NCI-H446 treated with DMSO at 0.1 percent for 48 hours (cell line): ENCODE data around the gene LMOD2.

Experiments used
- DNase-seq: peaks from one replicate; lab custom pipeline; 2025; lab: John Stamatoyannopoulos, UW

Gene LMOD2

DNA sequence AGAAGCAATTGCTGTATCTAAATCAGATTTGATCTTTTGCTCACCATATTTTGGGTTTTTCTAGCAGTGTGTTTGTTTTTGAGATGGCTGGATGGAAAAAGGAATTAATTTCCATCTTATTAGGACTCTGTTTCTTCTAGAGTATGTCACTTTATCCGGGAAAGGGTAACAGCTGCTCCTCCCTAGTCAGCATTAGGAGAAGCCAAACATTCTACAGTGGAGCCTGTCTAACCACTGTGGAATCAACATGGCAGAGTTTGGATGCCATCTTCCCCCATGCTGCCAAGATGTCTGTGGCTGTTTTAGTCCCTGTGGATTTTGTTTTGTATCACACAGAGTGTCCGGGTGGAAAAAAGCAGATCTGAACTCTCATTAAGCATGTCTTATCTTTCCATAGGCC is 16.0 kb upstream of the LMOD2 start:
- no peak for DNase-seq

DNA sequence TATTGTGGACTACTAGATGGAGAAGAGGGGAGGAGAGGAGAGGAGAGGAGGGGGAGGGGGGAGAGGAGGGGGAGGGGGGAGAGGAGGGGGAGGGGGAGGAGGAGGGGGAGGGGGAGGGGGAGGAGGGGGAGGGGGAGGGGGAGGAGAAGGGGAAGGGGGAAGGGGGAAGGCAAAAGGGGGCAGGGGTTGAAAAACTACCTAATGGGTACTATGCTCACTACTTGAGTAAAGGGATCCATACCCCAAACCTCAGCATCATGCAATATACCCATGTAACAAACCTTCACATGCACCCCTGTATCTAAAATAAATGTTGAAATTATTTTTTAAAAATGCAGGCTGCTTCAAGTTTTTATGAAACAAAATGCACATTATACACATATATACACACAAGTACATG is 15.1 kb upstream of the LMOD2 start:
- no peak for DNase-seq

DNA sequence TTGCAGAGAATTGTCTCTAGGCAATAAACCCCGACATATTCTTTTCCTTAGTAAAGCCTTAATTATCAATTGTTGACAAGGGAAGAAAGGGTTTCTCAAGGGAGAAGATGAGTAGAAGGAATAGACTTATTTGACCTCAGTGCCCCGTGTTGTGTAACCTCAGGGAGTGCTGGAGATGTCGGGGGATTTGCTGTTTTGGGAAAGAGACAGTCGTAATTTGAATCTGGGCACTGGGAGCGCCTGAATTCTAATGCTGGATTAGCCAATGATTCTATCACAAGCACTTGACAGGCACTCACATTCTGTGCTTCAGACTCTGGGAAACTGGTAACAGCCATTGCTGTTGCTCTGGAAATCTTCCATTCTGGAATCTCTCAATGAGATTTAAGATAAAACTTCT is 13.8 kb upstream of the LMOD2 start:
- no peak for DNase-seq

DNA sequence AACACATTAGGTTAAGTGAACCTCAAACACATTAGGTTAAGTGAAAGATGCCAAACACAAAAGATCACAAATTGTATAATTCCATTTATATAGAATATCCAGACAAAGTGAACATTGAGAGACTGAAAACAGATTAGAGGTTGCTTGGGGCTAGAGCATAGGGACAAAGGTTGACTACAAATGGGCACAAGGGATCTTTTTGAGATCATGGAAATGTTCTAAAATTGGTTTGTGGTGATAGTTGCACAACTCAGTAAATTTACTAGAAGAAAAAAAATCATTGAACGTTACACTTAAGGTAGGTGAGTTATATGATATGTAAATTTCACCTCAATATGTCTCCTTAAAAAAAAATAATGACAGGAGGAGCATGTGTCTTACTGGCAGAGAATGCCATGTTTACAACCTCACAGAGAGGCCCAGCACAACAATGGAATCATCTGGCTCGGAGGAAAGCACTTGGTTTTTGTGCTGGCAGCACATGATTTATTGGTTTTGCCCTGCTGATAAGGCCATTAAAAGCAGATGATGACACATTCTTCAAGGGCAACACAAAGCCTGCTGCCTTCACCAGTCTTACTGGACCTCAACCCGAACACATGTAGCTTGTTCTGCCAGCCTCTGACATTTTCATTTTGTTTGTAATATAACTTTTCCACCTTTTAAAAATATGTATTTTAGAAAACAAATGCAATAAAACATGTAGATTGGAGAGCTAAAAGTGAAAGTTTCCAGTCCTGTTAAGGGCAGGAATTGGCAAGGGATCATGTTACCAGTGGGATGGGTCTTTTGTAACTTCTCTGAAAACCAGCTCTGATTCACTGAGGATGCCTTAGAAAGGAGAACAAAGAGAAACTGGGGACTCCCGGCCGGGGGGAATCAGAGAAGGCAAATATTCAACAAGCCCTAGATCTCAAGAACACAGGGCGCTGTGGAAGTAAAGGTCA is 11.9 kb upstream of the LMOD2 start:
- DNase-seq: no peak

DNA sequence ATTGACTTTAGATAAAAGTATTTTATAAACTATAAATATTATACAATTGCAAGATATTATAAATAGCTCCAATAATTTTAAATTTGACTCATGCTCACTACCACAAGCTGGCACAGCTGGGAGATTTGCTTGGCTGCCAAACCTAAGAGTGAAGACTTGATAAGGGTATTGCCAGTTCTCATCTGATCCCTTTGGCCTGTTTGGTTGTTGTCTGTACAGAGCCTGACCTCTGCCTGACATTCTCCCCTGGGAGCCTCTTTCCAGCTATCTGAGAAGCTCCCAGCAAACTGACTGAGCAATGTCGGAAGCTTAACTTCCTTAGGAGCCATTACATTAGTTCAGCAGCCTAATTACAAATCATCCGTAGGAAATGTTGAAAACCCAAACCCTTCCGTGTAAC is 10.2 kb upstream of the LMOD2 start:
- DNase-seq: no peak

DNA sequence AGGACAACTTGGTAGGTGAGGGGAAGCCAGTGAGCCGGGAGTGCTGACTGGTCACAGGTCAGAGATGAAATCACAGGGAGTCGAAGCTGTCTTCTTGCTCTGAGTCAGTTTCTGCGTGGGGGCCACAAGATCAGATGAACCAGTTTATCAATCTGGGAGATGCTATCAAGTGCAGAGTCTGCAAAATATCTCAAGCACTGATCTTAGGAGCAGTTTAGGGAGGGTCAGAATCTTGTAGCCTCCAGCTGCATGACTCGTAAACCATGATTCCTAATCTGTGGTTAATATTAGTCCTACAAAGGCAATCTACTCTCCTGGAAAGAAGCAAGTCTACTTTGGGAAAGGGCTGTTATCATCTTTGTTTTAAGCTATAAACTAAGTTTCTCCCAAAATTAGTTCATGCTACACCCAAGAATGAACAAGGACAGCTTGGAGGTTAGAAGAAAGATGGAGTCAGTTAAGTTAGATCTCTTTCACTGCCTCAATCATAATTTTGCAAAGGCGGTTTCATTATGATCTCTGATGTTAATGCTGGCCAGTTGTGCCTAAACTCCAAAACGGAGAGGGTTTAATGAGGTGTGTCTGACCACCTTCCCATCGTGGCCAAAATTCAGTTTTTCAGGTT is 8.4 kb upstream of the LMOD2 start:
- no peak for DNase-seq

DNA sequence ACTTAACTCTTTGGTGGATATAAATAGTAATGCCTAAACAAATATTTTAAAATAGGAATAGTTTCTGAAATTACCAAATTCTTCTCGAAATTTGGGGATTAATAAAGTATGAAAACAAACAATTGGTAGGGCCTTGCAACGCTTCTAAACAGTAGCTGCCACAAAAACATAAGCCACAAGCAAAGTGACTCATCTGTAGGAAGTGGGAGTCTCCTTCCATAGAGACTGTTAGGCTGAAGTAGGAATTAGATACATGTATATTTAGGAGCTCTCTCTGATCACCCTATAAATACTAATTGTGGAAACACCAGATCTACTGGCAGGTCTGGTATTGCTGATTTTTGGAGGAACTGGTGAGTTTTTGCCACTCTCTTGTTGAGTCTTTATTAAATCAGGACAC is 5.7 kb upstream of the LMOD2 start:
- DNase-seq: no peak

DNA sequence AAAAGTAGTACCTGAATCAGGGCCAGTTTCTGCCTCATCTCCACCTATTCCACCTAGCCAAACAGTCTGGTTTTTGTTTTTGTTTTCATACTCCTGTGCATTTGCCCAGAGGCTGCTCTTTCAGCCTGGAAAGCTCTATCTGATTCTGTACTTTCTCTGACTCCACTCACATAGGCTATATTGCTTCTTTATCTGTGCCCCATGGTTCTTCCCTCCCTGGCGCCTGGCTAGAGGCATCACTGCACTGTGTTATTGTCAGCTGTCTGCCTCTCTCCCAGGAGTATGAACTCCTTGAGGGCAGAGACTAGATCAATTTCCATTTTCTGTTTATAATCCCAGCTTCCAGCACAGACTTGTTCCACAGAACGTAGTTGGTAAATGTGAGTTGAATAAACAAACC is 5.1 kb upstream of the LMOD2 start:
- DNase-seq: no peak

DNA sequence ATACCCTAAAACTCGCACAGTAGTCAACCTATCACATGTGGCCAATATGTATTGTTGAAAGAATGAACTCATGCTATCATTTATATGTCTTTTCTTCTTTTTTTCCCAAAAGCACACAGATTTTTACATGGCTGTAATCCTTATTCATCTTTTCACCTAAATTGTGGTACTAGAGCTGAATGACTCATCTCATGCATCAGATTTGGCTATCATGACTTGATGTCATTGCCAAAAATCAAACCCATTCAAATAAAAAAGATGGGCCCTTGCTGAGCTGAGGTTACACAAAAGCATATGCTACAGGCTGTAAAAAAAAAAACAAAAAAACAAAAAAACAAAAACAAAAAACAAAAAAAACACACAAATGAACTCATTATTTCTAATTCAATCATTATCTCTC is 3.3 kb upstream of the LMOD2 start:
- peak; percentile 57 for DNase-seq

DNA sequence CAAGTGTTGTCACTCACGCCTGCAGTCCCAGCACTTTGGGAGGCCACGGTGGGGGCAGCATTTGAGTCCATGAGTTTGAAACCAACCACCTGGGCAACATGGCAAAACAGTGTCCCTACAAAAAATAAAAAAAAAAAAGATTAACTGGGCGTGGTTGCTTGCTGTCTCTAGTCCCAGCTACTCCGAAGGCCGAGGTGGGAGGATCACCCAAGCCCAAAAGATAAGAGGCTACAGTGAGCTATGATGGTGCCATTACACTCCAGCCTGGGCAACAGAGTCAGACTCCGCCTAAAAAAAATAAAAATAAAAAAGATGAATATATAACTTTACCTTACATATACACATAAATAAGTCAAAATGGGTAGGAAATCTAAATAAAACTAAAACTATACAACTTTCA is 2.5 kb upstream of the LMOD2 start:
- no peak for DNase-seq

DNA sequence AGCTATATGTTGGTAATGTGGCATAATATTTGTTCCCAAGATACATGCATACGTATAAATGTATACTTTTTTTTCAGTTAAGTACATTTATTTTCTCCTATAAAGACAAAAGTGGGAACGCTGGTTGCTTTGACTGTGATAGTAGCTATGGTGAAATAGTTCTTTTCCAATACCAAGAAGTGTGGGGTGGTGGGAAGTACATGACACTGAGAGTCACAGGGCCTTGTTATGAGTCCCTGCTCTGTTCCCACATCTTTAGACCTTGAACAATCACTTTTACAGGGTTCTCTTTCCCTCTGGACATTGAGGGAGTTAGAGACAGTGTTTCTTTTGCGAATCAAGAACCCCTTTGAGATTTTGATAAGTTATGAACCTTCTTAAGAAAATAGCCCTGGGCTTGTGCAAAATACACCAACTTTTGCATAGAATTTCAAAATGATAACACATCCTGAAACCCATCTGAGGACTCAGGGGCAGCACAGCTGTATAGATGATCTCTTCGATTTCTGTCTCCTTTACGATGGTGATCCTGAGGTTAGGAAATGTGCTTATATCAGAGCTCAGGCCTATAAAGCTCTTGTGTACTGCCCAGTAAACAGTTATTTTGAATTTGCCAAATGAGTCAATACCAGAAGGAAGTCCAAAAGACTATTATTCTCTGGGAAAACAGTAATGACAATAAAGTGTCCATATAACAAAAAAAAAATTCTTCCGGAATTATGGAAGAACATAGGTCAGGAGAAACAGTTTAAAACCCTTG is 1.1 kb downstream of the LMOD2 start:
- DNase-seq: no peak

DNA sequence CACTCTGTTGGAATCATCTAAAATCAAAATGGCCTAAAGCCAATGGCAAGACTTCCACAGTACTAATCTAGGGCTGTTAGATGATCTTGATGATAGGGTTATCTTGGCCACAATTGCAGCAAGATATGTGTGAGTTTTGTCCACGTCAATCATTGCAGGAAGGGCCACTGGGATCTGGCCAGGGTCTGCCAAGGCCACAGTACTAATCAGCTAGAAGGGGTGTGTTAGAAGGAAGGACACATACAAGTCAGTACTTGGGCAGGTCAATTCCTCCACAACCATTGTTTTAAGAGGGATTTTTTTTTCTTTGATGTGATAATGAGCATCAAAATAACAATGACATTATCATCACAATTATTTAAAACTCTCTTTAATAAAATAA is 1.6 kb downstream of the LMOD2 start:
- DNase-seq: no peak

DNA sequence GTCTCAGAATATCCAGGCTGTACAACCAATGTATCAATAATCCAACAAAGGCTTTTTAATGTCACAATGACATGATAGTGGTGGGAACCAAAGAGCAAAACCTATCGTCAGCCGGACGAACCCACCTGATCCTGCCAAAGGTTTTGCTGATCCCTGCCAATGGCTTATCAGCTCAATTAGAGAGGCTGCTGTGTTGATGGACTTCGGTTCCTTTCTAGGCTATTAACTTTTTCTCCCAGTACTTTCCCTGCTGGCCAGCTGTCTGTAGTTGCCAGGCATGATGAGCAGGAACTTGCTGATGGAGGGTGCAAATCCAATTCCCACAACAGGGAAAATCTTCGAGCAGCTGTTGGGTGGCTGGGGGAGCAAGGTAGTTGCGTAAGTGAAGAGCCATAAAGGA is 2.4 kb downstream of the LMOD2 start:
- no peak for DNase-seq

DNA sequence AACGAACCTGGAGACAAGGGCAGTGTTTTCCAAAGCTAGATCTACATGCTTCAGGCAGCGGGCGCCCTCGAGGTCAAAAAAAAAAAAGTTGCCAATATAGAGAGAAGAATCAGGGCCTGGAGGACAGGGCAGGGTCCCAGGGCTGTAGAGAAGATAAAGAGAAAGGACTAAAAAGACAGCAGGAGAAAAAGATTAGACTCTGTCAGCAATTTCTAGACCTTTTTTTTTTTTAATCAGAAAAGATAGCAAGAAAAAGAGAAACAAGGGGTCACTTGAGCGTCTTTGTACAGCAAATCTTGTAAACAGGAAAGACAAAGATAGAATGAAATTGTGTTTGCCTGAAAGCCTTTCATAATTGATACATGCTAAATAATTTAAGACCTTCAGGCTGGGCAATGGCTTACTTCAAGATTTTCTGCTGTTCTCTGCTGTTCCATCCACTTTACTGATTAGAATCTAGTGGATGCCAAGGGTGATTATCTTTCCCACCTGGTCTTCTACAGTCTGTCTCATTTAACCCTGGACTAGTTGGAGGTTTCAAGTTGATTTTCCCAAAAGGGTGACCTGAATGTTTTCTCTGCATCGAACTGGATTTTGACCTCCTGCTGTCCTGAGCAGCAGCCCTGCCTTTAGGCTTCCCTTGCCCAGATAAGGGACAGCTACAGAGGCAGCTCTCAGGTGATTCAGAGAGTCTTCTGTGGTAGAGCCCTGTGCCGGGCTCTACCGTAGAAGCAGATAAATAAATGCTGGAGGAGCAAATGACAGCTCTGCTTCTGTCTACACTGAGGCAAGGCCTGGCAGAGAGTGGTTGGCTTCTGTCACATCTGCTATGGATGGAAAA is 5.1 kb downstream of the LMOD2 start:
- DNase-seq: no peak

DNA sequence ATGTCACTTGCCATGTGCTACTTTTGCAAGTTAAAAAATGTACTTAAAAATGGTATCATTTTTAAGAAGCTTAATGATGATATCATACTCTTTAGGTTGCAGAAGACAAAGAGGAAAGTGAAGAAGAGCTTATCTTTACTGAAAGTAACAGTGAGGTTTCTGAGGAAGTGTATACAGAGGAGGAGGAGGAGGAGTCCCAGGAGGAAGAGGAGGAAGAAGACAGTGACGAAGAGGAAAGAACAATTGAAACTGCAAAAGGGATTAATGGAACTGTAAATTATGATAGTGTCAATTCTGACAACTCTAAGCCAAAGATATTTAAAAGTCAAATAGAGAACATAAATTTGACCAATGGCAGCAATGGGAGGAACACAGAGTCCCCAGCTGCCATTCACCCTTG is 6.1 kb downstream of the LMOD2 start:
- no peak for DNase-seq

DNA sequence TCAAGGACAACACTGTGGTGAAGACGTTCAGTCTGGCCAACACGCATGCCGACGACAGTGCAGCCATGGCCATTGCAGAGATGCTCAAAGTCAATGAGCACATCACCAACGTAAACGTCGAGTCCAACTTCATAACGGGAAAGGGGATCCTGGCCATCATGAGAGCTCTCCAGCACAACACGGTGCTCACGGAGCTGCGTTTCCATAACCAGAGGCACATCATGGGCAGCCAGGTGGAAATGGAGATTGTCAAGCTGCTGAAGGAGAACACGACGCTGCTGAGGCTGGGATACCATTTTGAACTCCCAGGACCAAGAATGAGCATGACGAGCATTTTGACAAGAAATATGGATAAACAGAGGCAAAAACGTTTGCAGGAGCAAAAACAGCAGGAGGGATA is 6.6 kb downstream of the LMOD2 start:
- DNase-seq: no peak

DNA sequence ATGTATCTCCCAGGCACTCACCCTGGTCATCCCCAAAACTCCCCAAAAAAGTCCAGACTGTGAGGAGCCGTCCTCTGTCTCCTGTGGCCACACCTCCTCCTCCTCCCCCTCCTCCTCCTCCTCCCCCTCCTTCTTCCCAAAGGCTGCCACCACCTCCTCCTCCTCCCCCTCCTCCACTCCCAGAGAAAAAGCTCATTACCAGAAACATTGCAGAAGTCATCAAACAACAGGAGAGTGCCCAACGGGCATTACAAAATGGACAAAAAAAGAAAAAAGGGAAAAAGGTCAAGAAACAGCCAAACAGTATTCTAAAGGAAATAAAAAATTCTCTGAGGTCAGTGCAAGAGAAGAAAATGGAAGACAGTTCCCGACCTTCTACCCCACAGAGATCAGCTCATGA is 7.1 kb downstream of the LMOD2 start:
- DNase-seq: no peak

DNA sequence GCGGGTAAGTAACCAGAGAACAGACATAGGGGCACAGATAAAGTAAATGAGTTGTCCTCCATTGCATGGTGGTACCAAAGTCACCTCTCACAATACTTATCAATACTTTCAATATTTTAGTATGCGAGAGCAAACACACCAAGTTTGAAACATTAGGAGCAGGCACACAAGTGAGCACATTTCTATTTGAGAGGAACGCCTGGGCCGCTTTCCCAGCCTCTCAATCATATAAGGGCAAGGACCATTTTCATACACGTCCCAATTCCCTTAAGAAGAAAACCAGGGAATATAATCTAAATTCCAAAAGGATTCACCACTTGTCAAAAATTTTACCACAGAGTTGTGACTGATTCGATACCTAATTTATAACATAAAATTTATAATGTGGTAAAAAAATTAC is 7.5 kb downstream of the LMOD2 start:
- DNase-seq: no peak

DNA sequence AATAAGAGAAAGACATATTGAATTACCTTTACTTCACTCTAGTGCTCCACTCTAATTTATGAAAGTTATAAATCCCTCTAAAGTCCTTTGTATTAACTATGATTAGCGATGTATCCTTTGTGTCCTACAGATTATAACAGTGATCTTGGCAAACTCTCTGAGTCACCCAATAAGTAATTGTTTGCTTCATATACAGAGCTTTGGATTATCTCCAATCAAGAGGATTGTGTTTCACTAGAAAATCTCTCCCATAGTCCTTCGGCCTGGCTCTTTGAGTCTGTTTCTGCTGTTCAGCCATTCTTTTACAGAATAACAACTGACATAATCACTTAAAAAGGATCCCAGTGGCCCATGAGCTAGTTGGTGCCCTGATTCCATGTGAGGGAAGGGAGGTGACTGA is 9.5 kb downstream of the LMOD2 start:
- DNase-seq: no peak

DNA sequence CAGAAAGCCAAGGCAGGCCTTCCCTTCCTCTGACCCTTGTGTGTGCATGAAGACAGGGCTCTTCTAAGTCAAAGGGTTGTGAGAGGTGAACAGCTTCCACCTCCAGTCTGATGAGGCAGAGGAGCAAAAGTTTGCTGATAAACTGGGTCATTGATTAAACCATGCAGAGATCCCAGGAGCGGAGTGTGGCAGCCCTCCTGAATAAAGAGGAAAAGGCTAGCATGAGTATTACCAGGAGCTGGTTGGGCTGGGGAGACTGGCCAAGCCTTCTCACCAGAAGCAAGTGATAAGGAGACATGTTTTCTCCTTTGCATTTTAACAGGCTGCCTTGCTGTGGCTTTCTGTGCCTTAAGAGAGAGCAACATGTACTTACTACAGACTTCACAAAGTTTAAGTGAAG is 10.2 kb downstream of the LMOD2 start:
- no peak for DNase-seq

DNA sequence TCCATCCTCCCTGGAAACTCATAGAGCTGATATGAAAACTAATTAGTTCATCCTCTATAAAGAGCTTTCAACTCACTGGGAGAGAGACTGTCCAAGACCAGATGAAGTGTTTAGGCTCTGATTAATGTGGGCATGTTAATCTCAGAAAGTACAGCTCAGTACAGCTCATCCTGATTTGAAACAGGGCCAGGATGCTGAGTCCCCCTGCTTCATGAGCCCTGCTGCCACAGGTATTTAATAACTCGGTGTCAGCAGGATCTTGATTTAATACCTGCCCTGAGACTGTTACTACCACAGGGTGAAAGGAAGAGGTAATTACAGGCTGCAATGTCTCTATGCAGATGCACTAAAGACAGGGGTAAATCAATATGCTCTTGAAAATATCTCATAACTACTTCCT is 10.8 kb downstream of the LMOD2 start:
- no peak for DNase-seq

DNA sequence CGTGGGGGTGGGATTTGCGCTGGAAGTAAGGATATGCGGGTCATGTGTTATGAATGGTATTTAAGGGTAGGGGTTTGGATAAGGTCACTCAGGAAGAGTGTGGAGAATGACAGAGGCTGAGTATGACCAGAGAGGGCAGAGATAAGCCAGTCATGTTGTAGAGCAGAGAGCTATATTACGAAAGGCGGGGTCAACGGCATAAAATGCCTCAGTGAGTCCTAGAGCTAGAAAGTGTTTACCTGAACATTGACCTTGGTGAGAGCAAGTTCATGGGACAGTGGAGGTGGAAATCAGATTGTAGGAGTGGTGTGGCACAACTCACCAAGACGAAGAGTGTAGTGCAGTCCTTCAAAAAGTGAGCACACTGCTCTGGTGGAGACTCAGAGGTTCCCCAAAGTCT is 13.8 kb downstream of the LMOD2 start:
- no peak for DNase-seq
